ENCODE measurements around the gene SCAMP2. TPM values are rescaled to one million over a fixed set of nuclear protein-coding genes. Genes with fewer than 3 reads are reported as not detected.

SCAMP2 gene
- total RNA-seq, 1 experiment from 2014 or later = 50.2 TPM

- Histone ChIP-seq H3K27ac (ENCODE audit: insufficient read length, low read depth, low read length) (no peak overlapping the region), H2BK5ac (ENCODE audit: insufficient read length, low read length) (no peak overlapping the region), H2BK20ac (ENCODE audit: low read depth, low read length, poor library complexity, severe bottlenecking) (no peak overlapping the region), H2BK15ac (ENCODE audit: low read depth, low read length) (no peak overlapping the region), H3K4ac (ENCODE audit: low read depth, low read length) (no peak overlapping the region), H3T11ph (ENCODE audit: low read length) (no peak overlapping the region), H3K23ac (ENCODE audit: insufficient read length, low read depth, low read length) (no peak overlapping the region), H3K4me2 (ENCODE audit: insufficient read depth, insufficient read length, low read length) (no peak overlapping the region), H3K79me2 (ENCODE audit: insufficient read depth, low read length) (no peaks in the 10 kb centered on the region), H3K9ac (ENCODE audit: extremely low read depth, insufficient read length, low read length) (no peak overlapping the region), H3K18ac (ENCODE audit: insufficient read length, low read depth, low read length) (no peak overlapping the region), H2BK12ac (ENCODE audit: insufficient read length, low read depth, low read length) (no peak overlapping the region), H4K5ac (ENCODE audit: insufficient read length, low read depth, low read length) (no peak overlapping the region), H2AFZ (ENCODE audit: low read length) (no peak overlapping the region), H3K9me3 (ENCODE audit: control insufficient read depth, low read depth, low read length) (no peaks in the 10 kb centered on the region), H2AK5ac (ENCODE audit: insufficient read length, low read length) (no peak overlapping the region), H4K20me1 (ENCODE audit: control insufficient read depth, insufficient read depth, insufficient read length) (no peaks in the 10 kb centered on the region), H3K56ac (ENCODE audit: insufficient read length, low read depth, low read length) (no peak overlapping the region), H3K27me3 (ENCODE audit: insufficient read depth, low read length) (peaks cover 10% of the 10 kb centered on the region; the same call in 1 of the 2 replicates), H3K4me1 (ENCODE audit: insufficient read depth, low read length) (no peaks in the 10 kb centered on the region), H4K91ac (ENCODE audit: insufficient read length, low read depth, low read length) (no peak overlapping the region), H3K14ac (ENCODE audit: insufficient read depth, low read length) (no peak overlapping the region), H2BK120ac (ENCODE audit: low read depth, low read length, poor library complexity, severe bottlenecking) (no peak overlapping the region), H3K23me2 (ENCODE audit: insufficient read length, low read depth, low read length, poor library complexity, severe bottlenecking) (no peaks in the 10 kb centered on the region), H3K79me1 (ENCODE audit: insufficient read depth, low read depth, low read length, poor library complexity, severe bottlenecking) (no peaks in the 10 kb centered on the region), H4K8ac (replicated peaks; ENCODE audit: insufficient read length, low read depth, low read length) (no peak overlapping the region)
- H3K27me3 Mint-ChIP-seq (ENCODE audit: low read depth) = peaks cover 56% of the 10 kb centered on the region
- no CpG with 5 or more reads among the region's 6 CpGs for WGBS (ENCODE audit: extremely low coverage, insufficient read length, low lambda C conversion rate)
- H3K27ac Mint-ChIP-seq = no peak overlapping the region
- DNase-seq = no peak
- no peaks in the 10 kb centered on the region for H3K36me3 Mint-ChIP-seq (ENCODE audit: insufficient read depth in 1 of 3, low read depth in 3 of 3)
- H3K4me3 Mint-ChIP-seq = no peak overlapping the region
- peaks cover 13 to 46% of the 10 kb centered on the region in 2 experiments for H3K4me1 Mint-ChIP-seq
- TF ChIP-seq, protein P1, sequence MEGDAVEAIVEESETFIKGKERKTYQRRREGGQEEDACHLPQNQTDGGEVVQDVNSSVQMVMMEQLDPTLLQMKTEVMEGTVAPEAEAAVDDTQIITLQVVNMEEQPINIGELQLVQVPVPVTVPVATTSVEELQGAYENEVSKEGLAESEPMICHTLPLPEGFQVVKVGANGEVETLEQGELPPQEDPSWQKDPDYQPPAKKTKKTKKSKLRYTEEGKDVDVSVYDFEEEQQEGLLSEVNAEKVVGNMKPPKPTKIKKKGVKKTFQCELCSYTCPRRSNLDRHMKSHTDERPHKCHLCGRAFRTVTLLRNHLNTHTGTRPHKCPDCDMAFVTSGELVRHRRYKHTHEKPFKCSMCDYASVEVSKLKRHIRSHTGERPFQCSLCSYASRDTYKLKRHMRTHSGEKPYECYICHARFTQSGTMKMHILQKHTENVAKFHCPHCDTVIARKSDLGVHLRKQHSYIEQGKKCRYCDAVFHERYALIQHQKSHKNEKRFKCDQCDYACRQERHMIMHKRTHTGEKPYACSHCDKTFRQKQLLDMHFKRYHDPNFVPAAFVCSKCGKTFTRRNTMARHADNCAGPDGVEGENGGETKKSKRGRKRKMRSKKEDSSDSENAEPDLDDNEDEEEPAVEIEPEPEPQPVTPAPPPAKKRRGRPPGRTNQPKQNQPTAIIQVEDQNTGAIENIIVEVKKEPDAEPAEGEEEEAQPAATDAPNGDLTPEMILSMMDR (conservative IDR thresholded peaks at IDR 0.05) = no peak
- no peaks in the 10 kb centered on the region for H3K9me3 Mint-ChIP-seq
Measured at GRCh38 chr15:74823324-74823723, 49.8 kb downstream of the SCAMP2 start.
